ENCODE data around the gene CENPP.

DNA sequence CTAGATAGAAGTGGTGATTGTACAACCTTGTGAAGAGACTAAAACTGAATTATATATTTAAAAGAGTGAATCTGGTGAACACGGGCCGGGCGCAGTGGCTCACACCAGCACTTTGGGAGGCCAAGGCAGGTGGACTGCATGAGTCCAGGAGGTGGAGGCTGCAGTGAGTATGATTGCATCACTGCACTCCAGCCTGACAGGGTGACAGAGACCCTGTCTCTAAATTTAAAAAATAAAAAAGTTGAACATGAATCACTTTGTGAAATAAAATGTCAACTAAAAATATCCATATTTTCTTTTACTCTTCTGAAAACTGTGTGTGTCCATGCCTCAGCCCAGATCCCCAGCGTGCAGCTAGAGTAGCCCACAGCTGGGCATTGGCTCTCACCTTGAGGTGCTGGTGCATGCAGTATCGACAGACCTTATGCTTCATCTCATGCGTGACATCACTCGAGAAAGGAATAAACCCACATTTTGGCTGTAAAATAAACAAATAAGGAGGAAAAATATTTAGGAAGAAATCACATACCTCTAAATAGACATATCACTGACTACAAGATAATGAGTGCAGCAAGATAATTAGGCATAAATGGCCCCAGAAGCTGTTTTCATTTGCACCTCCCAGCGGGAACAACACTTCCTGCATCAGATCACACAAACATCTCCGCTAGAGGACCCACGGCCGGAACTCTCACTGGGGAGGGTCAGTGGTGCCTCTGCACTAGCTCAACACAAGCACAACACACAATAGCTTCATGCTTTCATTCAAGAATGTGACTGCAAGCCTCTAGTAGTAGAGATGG lies 322.1 kb downstream of the CENPP start:
- TF ChIP-seq, protein P1, sequence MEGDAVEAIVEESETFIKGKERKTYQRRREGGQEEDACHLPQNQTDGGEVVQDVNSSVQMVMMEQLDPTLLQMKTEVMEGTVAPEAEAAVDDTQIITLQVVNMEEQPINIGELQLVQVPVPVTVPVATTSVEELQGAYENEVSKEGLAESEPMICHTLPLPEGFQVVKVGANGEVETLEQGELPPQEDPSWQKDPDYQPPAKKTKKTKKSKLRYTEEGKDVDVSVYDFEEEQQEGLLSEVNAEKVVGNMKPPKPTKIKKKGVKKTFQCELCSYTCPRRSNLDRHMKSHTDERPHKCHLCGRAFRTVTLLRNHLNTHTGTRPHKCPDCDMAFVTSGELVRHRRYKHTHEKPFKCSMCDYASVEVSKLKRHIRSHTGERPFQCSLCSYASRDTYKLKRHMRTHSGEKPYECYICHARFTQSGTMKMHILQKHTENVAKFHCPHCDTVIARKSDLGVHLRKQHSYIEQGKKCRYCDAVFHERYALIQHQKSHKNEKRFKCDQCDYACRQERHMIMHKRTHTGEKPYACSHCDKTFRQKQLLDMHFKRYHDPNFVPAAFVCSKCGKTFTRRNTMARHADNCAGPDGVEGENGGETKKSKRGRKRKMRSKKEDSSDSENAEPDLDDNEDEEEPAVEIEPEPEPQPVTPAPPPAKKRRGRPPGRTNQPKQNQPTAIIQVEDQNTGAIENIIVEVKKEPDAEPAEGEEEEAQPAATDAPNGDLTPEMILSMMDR (IDR thresholded peaks at IDR 0.05; ENCODE audit: low read depth, low read length): no peak
- TF ChIP-seq POLR2A (IDR thresholded peaks at IDR 0.05; ENCODE audit: extremely low read depth, insufficient read length) (no peak), MYC (IDR thresholded peaks at IDR 0.05; ENCODE audit: low read depth, low read length) (no peak)
- TF ChIP-seq, protein P2, sequence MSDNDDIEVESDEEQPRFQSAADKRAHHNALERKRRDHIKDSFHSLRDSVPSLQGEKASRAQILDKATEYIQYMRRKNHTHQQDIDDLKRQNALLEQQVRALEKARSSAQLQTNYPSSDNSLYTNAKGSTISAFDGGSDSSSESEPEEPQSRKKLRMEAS (IDR thresholded peaks at IDR 0.05; ENCODE audit: low read depth, low read length): no peak

All from NB4 (cell line).